Smooth muscle cell (in vitro differentiated cells): Measurements from ENCODE around the gene FTO. TPM values are rescaled to one million over a fixed set of nuclear protein-coding genes. Genes with fewer than 3 reads are reported as not detected.

Experiments used
- DNase-seq: peaks from one replicate; lab custom pipeline; 2025; ENCODE audit not compliant: unreplicated experiment; lab: John Stamatoyannopoulos, UW
- H2AFZ ChIP-seq: fragments of 200-600 bp; sonication (generic); 2 replicates; pipeline ENCODE4 v1.6.0; 2016; ENCODE audit warnings: antibody characterized with exemption, low read depth, mild to moderate bottlenecking
- H3F3A ChIP-seq: fragments of 200-600 bp; sonication (generic); 2 replicates; pipeline ENCODE4 v1.6.0; 2017; ENCODE audit warnings: antibody characterized with exemption, low read depth
- H3K27ac ChIP-seq: fragments of 200-600 bp; sonication (generic); 2 replicates; pipeline ENCODE4 v1.5.1; 2016; ENCODE audit warnings: low read depth, mild to moderate bottlenecking
- H3K27me3 ChIP-seq: fragments of 200-600 bp; sonication (generic); 2 replicates; pipeline ENCODE4 v1.6.1; 2016; ENCODE audit warnings: low read depth, mild to moderate bottlenecking
- H3K36me3 ChIP-seq: fragments of 200-600 bp; sonication (generic); 2 replicates; pipeline ENCODE4 v1.5.1; 2016; ENCODE audit warnings: low read depth
- H3K4me1 ChIP-seq: fragments of 200-600 bp; sonication (generic); 2 replicates; pipeline ENCODE4 v1.5.1; 2016; ENCODE audit warnings: low read depth
- H3K4me2 ChIP-seq: fragments of 200-600 bp; sonication (generic); 2 replicates; pipeline ENCODE4 v1.6.0; 2016; ENCODE audit warnings: mild to moderate bottlenecking
- H3K4me3 ChIP-seq: fragments of 200-600 bp; sonication (generic); 2 replicates; pipeline ENCODE4 v1.5.1; 2016; ENCODE audit warnings: mild to moderate bottlenecking
- H3K79me2 ChIP-seq: fragments of 200-600 bp; sonication (generic); 2 replicates; pipeline ENCODE4 v1.6.0; 2016; ENCODE audit warnings: low read depth, mild to moderate bottlenecking
- H3K9ac ChIP-seq: fragments of 200-600 bp; sonication (generic); 2 replicates; pipeline ENCODE4 v1.6.0; 2016; ENCODE audit warnings: low read depth
- H3K9me3 ChIP-seq: fragments of 200-600 bp; sonication (generic); replicated peaks from 2 replicates; pipeline ENCODE4 v1.5.1; 2016; ENCODE audit warnings: low read depth
- H4K20me1 ChIP-seq: fragments of 200-600 bp; sonication (generic); 2 replicates; pipeline ENCODE4 v1.6.0; 2016; ENCODE audit warnings: low read depth
- CTCF ChIP-seq: fragments of 200-600 bp; sonication (generic); IDR thresholded peaks from 2 replicates; pipeline ENCODE4 v1.5.1; 2017; ENCODE audit warnings: borderline replicate concordance, mild to moderate bottlenecking, antibody characterized with exemption; ENCODE audit not compliant: insufficient read depth, poor library complexity, severe bottlenecking
- WGBS: methylation state at CpG from one replicate; pipeline ENCODE4 v1.1.7; 2016; ENCODE audit warnings: low lambda C conversion rate; 5-methylcytosine and 5-hydroxymethylcytosine counted together
- polyA plus RNA-seq: library from polyadenylated mRNA; unstranded; fragments of >200 nt; fragmentation: Nextera tagmentation; extraction: Ambion mirVana; gene quantifications from 2 replicates; pipeline ENCODE4 v1.2.1, GENCODE V29; 2016
- total RNA-seq: library from RNA; depleted of rRNA; stranded (reverse); fragments of >200 nt; gene quantifications from 2 replicates; pipeline ENCODE4 v1.2.3, GENCODE V29; 2014

FTO gene
- total and polyA plus RNA-seq, 2 experiments from 2014 or later, result 81.1 to 89.9 TPM

GRCh38 chr16:54135361-54136275 lies 431.7 kb downstream of the FTO start:
- Histone ChIP-seq H3K4me3 (no peak overlapping the region), H3K27me3 (no peaks in the 10 kb centered on the region), H3K27ac (peak overlapping the region; percentile 64), H3K9ac (no peak overlapping the region), H3K4me1 (no peaks in the 10 kb centered on the region), H3K36me3 (no peaks in the 10 kb centered on the region), H3K79me2 (no peaks in the 10 kb centered on the region), H4K20me1 (no peaks in the 10 kb centered on the region), H3F3A (no peaks in the 10 kb centered on the region), H3K9me3 (no peaks in the 10 kb centered on the region), H3K4me2 (no peak overlapping the region), H2AFZ (no peak overlapping the region)
- WGBS, result 75% methylated on average over 5 of the region's 5 CpGs
- no peak for TF ChIP-seq CTCF
- no peak for DNase-seq

GRCh38 chr16:54136276-54136625 lies 432.3 kb downstream of the FTO start:
- no peaks in the 10 kb centered on the region for H3K27me3 ChIP-seq
- H3K9ac ChIP-seq, result no peak overlapping the region
- H3F3A ChIP-seq, result no peaks in the 10 kb centered on the region
- WGBS, result 65% methylated on average over 2 of the region's 2 CpGs
- no peaks in the 10 kb centered on the region for H3K4me1 ChIP-seq
- no peak for DNase-seq
- no peaks in the 10 kb centered on the region for H3K9me3 ChIP-seq
- no peak overlapping the region for H3K4me3 ChIP-seq
- H3K4me2 ChIP-seq, result no peak overlapping the region
- no peaks in the 10 kb centered on the region for H3K36me3 ChIP-seq
- H4K20me1 ChIP-seq, result no peaks in the 10 kb centered on the region
- no peaks in the 10 kb centered on the region for H3K79me2 ChIP-seq
- no peak overlapping the region for H2AFZ ChIP-seq
- peak overlapping the region; percentile 64 for H3K27ac ChIP-seq
- no peak for TF ChIP-seq CTCF

GRCh38 chr16:54140057-54140787 lies 436.3 kb downstream of the FTO start:
- H3K4me2 ChIP-seq, result no peak overlapping the region
- no peak for DNase-seq
- no peaks in the 10 kb centered on the region for H4K20me1 ChIP-seq
- H3K27me3 ChIP-seq, result no peaks in the 10 kb centered on the region
- no peak overlapping the region for H3K9ac ChIP-seq
- H3K4me3 ChIP-seq, result no peak overlapping the region
- 75% methylated on average over 4 of the region's 4 CpGs for WGBS
- peak; percentile 6 for TF ChIP-seq CTCF
- no peaks in the 10 kb centered on the region for H3K9me3 ChIP-seq
- no peaks in the 10 kb centered on the region for H3K36me3 ChIP-seq
- H3K79me2 ChIP-seq, result no peaks in the 10 kb centered on the region
- H3K27ac ChIP-seq, result no peak overlapping the region
- no peaks in the 10 kb centered on the region for H3K4me1 ChIP-seq
- H2AFZ ChIP-seq, result no peak overlapping the region
- no peaks in the 10 kb centered on the region for H3F3A ChIP-seq
